ENCODE data around the gene NRL.

DNA sequence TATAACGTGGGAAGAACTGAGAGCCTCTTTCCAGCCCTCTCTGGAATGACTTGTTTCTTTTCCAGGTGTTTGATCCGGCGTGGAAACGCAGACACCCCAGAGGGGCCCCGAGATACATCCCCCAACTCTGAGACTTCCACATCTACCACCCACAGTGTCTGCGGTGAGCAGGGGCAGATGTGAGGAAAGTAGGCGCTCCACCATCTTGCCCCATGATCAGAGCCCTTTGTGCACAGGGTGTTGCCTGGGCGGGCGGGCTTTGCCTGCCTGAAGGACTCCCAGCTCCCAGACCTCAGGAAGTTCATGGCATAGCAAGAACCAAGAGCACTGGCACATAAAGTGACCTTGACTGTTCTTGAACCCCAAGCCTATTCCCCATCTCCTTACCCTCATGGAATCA lies 60.1 kb downstream of the NRL start:
- TF ChIP-seq, protein P1, sequence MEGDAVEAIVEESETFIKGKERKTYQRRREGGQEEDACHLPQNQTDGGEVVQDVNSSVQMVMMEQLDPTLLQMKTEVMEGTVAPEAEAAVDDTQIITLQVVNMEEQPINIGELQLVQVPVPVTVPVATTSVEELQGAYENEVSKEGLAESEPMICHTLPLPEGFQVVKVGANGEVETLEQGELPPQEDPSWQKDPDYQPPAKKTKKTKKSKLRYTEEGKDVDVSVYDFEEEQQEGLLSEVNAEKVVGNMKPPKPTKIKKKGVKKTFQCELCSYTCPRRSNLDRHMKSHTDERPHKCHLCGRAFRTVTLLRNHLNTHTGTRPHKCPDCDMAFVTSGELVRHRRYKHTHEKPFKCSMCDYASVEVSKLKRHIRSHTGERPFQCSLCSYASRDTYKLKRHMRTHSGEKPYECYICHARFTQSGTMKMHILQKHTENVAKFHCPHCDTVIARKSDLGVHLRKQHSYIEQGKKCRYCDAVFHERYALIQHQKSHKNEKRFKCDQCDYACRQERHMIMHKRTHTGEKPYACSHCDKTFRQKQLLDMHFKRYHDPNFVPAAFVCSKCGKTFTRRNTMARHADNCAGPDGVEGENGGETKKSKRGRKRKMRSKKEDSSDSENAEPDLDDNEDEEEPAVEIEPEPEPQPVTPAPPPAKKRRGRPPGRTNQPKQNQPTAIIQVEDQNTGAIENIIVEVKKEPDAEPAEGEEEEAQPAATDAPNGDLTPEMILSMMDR (IDR thresholded peaks at IDR 0.05), result no peak
- no peak for TF ChIP-seq ZFX (IDR thresholded peaks at IDR 0.05; ENCODE audit: borderline replicate concordance)

Measured in 22Rv1 (cell line).